HG02588 (cell line): ENCODE data around the gene POU3F1.

ENCODE experiments used
- ATAC-seq: cut with Tn5 transposase; IDR thresholded peaks from one replicate; pipeline ENCODE4 v1.9.1; 2021; ENCODE audit warnings: mild to moderate bottlenecking, moderate library complexity; ENCODE audit not compliant: unreplicated experiment

The POU3F1 gene

DNA sequence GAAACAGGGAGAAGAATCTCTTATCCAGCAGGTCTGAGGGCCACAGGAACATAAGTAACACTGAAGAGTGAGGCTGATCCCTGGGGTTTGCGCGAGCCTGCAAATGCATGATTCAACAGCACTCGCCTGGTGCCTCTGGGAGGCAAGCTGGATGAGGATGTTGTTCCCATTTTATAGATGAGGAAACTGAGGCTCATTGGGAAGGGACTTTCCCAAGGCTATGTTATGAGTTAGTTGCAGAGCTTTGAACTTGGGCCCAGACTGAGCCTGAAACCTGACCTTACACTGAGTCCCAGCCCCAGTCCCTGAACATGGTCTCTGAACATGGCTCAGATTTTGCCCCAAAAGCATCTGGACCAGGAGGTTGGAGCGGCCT, 27.7 kb upstream of the POU3F1 start:
- ATAC-seq = no peak

DNA sequence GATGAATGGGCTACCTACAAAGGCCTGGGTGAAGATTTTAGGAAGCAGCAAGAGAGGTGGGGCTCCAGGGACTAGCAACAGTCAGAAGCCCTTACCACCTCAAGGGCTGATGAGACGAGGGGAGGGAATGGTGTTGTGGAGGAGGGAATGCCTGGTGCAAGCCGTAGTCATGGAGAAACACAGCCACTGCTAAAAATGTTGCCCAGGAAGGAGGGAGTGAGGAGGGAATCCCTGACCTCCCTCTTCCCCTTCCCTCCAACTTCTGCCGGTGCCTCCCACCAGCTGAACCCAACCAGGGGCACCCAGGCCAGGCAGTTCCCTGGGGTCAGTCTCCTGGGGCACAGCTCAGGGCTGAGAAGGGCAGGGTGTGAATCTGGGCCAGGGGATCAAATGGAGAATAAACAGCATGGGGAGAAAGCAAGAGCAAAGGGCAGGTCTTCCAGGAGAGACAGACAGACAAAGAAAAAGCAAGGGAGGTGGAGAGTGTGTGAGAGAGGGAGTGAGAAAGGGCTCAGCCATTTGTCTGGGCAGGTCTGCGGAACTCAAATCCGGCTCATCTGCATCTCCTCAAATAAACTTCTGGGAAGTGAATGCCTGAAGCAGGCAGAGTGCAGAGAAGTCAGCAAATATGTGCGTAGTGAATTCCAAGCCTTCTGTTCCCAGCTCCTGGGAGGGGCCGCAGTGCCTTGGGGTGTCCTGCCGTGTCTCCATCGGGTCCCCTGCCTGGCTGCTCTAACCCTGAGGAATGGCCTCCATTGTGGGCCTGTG, 27.1 kb upstream of the POU3F1 start:
- no peak for ATAC-seq

DNA sequence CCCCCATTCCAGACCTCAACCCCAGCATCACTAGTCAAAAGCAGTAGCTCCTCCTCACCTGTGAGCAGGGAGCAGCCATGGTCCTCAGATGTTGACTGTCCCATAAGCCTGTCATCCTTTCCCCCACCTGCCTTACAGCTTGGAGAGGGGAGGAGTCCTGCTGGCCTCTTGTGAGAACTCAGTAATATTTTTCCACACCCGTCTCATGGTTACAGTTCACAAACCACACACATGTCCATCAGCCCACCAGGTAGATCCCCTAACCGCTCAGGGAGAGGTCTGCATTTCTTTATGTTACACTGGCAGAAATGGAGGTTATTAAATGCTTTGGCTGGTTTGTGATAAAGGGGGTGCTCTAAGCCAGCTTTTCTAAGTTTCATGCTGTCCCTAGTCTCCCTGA, 26.3 kb upstream of the POU3F1 start:
- ATAC-seq = no peak

DNA sequence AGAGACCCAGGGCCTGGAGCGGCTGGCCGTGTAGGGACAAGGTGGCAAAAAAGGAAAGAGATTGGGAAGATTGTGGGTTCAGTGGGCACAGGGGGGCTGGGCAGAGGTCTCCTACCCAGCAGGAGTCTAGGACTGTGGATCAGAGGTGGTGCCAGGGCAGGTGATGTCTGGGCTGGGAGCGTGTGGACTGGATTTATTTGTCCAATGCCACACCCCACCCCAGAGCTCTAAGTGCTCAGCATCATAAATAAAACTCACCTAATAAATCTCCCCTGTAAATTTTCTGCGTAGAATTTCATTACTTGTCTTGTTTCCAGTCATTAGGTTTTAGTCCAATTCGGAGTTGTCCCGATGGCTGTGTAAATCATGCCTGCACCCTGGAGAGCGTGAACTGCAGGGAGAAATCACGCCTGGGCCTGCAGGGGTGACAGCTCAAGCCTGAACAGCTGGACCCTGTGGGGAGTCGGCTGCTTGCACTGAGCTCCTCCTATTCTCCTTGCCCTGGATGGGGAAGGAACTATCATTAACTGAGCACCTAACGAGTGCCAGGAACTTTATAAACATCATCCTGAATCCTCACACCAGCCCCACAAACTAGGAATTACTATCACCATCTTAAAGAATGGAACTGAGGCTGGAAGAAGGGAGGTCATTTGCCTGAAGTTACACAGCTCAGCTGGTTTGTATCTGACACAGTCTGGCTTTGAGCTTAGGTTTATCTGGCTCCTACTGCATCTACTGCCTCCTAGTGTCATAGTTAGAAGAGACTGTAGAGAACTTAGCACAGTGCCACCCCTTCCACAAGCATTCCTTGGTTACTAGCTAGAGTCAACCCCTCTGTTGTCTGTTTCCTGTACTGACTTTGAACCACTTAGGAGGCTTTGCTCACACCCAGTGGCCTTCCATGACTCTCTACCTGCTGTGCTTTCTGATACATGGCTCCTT, 25.0 kb upstream of the POU3F1 start:
- ATAC-seq = no peak

DNA sequence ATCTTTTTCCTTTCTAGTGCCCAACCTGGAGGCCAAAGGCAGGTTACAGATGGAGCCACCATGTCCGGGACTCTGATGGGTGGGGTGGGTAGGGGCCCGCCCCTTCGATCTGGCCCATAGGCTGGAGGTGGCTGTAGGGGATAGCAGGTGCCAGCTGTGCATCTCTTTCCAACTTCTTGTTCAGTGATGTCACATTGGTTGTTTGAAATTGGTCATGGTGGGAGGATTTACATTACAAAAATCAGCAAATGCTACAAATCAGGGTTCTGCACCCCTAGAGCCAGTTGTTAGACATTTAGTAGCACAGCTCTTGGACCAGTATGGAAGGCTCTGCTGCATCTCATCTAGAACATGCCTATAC, 22.4 kb upstream of the POU3F1 start:
- ATAC-seq = no peak

DNA sequence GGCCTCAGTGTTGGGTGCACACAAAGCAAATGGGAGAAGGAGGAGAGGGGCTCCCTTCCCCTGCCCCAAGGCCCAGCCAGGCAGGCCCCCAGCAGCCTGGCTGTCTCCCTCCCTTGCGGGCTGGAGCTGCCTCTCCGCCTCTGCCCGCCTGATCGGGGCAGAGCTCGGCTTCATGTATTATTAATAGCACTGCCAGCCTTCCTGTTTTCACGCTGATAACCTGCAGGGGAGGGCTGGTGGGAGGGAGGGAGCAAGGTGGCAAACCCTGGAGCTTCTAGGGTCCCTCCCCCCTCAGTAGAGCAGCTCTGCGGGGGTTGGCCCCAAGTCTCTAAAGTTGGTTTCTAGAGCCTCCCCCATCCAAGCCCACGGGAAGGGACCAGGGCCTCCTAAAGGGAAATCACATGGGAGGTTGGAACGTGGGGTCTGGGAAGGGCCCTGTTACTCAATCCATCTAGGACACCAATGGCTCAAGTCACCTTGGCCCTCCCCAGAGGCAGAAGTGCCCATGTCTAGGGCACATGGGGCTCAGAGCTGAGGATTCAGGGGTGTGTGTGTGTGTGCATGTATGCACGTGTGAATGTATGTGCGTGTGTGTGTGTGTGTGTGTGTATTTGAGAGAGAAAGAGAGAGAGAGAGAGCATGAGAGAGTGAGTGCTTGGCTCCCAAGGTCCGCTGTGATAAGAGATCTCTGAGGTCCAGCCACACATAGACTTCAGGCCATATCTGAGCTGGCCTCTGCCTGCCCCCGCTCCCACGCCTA, 21.8 kb upstream of the POU3F1 start:
- ATAC-seq = no peak

DNA sequence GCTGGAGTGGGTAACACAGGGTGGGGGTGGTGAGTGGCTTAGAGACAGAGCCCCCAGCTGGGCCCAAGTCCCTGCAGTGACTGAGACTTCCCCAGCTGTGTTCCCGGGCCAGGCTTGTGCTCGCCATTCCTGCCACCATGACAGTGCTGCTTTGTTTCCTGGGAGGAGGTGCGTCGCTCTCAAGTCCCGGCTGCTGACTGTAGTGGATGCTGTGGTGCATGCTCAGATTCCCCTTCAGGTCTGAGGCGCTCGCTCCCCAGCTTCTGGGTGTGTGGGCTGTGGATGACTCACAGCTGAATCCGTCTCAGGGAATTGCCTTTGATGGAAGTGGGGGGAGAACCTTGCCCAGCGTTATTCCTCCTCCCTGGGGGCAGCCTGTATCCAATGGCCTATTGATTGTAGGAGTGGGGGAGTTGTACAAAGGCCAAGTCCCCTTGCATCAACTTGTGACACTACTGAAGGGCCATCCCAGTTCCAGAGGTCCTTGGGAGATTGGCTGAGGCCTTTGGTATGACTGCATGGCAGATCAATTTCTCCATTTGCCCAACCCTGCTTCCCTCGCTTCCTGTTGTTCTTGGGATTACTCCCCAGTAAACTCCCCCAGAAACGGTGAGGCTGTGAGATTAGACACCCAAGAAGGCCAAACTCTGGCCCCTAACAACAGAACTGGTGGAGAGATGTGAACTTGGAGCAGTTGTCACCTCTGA, 17.8 kb upstream of the POU3F1 start:
- ATAC-seq = no peak

DNA sequence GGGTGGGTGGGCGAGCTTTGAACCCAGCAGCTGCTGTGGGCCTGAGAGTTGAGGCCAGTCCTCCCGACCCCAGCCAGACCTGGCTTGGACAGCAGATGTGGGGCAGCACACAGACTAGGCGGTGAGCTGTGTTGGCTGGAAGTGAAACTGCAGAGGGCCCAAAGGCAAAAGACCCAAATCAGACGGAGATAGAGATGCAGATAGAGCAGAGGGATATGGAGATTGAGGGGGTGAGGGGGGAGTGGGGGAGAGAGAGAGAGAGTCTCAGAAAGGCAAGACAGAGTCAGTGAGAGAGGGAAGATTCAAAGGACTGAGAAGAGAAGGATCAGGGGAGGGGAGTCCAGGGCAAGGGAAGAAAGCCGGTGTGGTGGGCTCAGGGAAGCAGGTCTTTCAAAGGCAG, 17.0 kb upstream of the POU3F1 start:
- ATAC-seq = no peak

DNA sequence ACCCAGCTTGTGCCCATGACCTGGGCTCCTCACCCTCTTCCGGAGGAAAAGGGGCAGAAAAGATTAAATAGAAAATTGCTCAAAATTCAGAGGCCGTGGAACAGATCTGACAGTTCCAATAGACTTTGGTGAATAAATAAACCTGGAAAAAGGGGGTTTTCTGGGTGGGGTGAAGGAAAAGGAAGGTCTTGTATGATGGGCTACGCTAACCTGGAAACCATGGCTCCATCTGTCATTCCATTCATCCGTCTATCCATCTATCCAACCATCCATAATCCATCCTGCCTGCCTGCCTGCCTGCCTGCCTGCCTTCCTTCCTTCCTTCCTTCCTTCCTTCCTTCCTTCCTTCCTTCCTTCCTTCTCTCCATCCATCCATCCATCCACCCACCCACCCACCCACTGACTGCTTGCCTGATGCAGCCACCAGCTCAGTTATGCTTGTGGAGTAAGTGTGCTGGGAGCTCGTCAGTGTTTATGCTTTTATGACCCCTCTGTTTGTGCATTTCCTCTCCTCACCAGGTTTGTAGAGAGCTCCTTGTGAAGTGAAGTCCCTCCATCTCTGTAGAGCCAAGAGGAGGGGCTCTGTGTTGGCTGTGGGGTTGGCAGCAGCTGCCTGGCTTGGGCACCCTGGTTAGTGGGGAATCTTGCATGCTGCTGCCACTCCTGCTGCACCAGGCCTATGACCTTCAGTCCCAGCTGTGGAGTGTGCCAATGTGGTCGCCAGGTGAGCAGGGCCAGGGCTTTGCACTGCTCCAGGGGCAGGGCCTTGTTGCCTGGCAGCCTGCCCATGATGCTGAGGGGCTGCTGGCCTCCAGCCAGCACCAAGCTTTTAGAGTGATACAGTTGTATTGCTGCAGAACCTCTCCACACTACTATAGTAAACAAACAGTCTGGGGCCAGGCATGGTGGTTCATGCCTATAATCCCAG, 16.0 kb upstream of the POU3F1 start:
- no peak for ATAC-seq

DNA sequence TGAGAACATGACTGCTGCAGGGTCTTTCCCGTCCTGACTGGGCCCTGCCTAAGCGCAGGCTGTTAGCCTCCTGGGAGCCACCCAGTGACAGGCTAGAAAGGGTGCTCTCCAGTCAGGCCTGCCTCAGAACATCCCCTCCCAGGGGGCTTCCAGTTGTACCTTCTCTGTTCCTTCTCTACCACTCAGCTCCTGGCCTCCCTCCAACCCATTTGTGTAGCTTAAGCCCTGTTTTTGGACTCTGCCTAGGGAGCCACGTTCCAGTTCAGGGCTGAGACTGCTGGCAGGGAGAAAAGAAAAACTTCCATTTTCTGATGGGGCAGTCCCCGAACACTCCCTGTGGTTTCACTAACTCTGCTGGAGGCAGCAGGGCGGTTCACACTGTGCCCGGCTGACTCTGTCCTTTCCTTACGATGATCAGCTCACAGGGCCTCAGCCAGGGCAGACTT, 15.3 kb upstream of the POU3F1 start:
- peak; percentile 65 for ATAC-seq

DNA sequence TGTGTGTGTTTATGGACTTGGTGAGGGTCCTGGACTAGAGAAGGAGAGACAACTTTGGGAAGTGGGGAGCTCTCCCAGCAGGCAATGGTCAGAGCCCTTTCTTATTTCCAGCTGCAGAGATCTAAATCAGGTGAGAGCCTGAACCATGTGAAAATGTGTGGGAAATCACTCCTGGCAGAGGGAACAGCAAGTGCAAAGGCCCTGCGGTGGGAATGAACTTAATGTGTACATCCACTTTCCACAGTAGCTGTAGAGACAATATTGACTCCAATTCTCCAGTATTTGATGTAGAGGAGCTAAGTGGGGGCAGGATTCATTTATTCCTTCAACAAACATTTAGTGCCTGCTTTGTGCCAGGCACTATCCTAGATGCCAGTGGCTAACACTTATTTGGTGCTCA, 14.7 kb upstream of the POU3F1 start:
- no peak for ATAC-seq

DNA sequence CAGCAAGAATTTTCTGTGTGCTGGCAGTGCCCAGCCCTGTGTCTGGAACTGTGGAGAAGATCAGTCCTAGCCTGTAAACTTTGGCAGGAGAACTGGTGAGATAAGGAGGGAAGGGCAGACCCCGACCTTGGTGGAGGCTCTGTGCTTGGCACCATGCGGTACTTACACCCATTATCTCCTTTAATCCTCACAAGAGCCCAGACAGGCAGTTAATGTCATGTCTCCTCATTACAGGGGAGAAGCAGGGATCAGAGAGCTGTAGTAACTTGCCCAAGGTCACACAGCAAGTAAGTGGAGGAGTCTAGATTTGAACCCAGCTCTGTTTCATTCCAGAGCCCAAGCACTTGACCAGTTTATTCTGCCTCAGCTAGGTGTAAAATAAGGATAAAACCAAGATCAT, 13.9 kb upstream of the POU3F1 start:
- no peak for ATAC-seq

DNA sequence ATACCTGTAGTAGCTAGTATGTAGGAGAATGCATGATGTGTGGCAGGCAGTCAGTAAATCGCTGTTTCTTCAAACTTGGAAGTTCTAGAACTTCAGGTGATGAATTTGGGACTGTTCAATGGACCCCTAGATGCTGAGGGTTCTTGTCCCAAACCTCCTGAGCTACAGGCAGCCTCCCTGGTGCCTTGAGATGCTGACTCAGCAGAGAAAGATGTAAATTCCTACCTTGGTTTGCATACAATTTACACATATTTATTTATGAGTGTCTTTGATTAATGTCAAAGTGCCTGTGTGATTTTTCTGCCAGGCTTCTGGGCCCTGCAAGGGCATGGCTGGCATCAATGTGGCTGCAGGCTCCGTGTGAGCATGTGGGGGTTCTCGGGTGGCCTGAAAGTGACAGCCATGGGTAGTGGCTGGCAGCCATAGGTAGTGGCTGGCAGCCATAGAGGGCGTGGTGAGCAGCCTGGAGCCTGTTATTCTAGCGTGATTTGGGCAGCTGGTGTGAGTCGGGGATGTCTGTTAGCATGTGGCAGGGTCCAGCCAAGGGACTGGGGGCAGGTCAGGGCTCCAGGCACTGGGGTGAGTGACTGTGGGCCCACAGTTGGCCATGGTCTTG, 13.2 kb upstream of the POU3F1 start:
- no peak for ATAC-seq

DNA sequence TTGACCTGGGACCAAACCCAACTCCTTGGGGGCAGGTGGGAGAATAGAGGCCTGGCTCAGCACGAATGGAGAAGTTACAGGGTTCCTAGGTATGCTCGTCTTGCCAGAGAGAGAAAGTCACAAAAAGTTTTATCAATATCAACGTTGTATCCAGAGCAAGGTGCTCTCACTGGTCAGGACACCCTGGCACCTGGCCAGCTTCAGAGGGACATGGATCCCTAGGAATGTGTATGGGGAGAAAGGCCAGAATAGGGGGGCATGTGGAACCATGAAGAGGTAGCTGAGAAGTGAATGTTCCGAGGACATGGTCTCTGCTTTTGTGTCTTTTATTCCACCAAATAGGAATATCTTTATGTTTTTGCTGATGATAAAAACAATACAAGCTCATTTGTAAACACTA, 9.4 kb upstream of the POU3F1 start:
- ATAC-seq = no peak

DNA sequence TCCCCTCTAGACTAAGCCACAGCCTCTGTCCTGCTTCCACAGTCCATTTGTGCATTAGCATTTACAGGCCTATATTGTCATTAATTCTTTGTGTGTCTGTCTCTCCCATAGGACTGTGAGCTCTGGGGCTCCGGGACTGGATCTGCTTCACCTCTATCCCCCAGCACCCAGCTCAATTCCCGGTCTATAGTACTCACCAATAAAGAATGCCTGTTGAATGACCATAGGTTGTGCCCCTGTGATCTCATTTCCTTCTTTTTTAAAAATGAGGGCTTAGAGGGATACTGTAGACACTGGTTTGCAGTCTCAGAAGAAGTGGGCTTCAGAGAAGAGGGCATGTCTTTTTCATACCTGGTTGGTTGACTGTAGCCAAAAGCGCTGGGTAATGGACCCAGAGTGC, 8.8 kb upstream of the POU3F1 start:
- no peak for ATAC-seq

DNA sequence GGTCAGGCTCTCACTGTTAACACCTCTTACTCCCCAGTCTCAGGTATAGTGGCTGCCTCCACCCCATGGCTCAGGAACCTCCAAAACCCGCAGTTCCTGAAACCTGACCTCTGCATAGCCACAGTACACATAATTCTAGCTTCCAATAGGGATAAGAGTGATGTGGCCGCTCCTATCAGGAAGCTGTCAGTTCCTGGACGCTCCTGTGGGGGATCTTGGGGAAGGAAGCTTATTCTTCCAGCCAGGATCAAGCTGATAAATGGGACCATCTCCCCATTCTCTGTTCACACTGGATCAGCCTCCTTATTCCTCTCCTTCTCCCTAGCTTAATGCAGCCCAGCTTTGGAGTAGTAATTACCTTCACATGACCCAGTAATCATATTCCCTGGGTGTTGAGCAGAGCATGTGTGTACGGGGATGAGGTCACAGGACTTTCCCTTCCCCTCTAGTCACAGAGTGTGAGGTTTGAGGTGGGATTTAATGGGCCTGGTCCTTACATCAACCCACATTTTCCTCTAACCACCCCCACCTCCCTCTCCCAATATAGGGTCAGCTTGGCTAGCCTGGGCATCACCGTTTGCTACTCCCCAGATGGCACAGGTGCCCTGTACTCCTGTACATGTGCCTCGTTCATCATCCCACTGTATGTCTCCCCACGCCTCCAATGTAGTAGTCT, 7.0 kb upstream of the POU3F1 start:
- ATAC-seq = no peak

DNA sequence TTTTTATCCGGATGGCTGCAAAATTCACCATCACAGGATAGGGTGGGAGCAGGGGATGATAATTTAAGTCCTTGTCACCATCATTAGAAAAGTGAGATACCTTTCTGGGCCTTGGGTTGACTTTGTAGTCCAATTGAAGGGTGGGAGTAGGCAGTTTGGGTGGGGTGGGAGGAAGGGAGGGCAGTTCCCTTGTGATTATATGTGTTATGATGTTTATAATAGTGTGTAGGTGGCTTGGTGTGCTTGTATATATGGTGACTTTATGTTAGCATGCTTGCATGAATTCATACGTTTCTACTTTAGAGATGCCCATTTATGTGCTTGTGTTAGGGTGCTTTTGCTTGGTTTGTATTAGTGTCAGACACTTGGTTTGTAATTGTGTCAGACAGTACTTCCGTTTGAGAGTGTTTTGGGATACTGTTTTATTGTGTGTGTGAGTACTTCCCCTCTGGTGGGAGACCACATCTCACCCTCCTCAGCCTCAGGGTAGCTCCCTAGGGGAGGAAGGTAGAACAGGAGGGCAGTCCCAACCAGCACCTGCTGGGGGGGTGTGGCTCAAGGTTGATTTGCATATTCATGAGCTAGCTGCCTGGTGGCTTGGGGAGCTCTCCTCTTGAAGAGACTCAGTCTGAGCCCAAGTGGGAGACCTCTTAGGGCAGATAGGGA, 6.3 kb upstream of the POU3F1 start:
- no peak for ATAC-seq

DNA sequence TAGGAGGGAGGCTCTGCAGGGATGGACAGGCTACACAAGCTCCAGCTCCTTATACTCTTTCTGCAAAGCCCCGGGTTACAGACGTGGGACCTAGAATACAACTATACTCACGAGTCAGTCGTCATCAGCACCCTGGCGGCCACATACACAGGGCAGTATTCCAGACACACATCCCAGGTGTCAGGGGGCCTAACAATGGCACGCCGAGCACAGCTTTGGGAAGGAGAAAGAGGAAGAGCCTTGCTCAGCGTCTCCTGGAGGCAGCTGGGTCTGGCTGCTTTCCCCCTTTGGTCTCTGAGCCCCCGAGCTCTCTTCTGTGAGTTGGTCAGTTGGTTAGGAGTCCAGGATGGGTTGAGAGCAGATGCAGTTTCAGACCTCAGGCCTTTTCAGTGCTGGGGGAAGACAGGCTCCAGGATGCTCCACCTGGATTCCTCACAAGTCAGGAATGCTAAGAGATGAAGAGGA, 4.5 kb upstream of the POU3F1 start:
- ATAC-seq = no peak
